ENCODE results near the gene FANCE.

DNA sequence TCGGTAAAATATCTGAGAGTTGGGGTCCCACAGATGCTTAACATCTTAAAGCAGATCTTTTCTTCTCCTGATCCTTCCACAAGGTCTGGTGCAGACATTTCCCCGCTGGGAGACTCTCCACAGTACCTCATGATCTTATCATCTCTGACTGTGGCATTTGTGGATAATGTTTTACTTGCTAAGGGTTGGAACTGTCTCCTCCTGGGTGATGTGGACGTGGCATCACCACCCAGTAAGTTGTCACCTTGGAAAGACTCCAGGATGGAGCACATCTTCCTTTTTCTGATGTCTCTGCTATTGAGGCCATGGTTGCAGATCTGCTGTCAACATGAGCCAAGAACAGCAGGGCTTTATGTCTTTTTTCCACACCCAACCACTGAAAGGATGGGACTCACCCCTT, 42.0 kb upstream of the FANCE start:
- no peak for TF ChIP-seq POLR2AphosphoS5 (IDR thresholded peaks at IDR 0.05)
- TF ChIP-seq, protein P1, sequence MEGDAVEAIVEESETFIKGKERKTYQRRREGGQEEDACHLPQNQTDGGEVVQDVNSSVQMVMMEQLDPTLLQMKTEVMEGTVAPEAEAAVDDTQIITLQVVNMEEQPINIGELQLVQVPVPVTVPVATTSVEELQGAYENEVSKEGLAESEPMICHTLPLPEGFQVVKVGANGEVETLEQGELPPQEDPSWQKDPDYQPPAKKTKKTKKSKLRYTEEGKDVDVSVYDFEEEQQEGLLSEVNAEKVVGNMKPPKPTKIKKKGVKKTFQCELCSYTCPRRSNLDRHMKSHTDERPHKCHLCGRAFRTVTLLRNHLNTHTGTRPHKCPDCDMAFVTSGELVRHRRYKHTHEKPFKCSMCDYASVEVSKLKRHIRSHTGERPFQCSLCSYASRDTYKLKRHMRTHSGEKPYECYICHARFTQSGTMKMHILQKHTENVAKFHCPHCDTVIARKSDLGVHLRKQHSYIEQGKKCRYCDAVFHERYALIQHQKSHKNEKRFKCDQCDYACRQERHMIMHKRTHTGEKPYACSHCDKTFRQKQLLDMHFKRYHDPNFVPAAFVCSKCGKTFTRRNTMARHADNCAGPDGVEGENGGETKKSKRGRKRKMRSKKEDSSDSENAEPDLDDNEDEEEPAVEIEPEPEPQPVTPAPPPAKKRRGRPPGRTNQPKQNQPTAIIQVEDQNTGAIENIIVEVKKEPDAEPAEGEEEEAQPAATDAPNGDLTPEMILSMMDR (IDR thresholded peaks at IDR 0.05) = no peak
